RPMI8226 (cell line): ENCODE measurements around the gene PATE2.

Experiments used
- DNase-seq: peaks from one replicate; pipeline ENCODE4 v3.0.0-alpha.2; 2015

PATE2 gene

GRCh38 chr11:125778728-125779127 is at the start of gene PATE2:
Gene PATE2 (minus strand): TSS chr11:125778828. CDS start chr11:125778773, 55 bp downstream.
- no peak for DNase-seq

DNA sequence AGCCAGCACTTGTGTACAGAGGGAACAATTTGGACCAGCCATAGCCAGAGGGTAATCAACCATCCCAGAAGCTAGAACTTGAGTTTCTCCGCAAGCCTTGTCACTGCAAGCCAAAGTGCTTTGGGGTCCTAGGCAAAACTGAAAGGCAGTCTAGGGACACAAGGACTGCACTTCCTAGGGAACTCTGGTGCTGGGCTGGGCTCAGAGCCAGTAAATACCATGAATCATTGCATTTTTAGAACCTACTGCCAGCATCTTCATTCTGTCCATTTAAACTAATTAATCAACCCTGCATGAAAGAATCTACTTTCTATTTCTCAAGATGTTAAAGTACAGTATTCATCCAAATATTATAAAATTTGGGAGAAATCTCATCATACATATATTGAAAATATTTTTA is 29.3 kb upstream of the PATE2 start:
- no peak for DNase-seq

DNA sequence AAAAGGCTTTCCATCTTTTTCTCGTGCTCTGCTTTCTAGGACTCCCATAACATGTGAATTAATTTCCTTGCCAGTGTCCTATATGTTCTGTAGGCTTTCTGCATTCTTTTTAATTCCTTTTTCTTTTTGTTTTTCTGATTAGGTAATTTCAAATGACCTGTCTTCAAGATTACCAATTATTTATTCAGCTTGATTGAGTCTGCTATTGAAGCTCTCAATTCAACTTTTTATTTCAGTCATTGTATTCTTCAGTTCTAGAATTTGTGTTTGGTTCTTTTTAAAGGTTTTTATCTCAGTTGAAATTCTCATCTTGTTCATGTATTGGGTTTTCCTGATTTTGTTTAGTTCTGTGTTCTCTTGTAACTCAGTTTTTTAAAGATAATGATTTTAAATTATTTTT is 23.8 kb upstream of the PATE2 start:
- no peak for DNase-seq

- no peak for DNase-seq
Observed at GRCh38 chr11:125799808-125800207, 21.2 kb upstream of the PATE2 start.

- no peak for DNase-seq
Observed at GRCh38 chr11:125797641-125798040, 19.0 kb upstream of the PATE2 start.

- no peak for DNase-seq
Observed at GRCh38 chr11:125790825-125791224, 12.2 kb upstream of the PATE2 start.

DNA sequence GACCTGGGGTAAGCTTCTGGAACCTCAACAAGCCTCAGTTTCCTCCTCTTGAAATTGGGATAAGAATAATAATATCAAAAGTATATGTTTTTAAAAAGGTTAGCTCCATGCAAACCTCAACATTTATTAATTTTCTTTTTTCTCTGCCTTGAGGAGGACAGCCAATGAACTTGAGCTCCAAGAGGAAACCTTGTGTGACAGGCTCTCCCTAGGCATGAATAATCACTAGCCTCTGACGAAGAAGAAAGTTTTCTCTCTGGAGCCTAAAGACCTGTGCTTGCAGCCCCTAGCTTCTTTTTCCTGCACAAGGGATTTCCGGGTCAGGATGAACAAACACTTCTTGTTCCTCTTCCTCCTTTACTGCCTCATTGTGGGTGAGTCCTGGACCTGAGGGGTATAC is 9.2 kb upstream of the PATE2 start, which contains the start of gene PATE3:
Gene PATE3 (plus strand): TSS at position 301 of the 400 bp plus-strand sequence. CDS start 25 bp downstream, at position 326.
- no peak for DNase-seq

DNA sequence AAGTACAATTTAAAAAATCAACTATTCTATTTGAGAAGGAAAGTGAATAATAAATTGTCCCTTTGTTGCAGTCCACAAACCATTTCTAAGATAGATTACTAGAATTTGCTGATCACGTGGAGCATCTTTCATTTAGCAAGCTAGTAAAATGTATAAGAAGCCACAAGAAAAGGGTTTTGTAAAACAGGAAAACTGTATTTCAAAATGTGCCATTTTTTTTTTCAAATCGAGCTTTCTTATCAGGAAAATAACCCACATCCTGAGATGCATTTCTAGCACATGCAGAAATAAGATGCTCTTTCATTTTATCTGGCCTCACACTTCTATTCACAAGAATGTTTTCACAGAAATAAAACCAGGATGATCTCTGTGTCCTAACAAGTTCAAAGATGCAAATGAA is 6.0 kb upstream of the PATE2 start:
- no peak for DNase-seq

- no peak for DNase-seq
Observed at GRCh38 chr11:125777309-125777708, 1.3 kb downstream of the PATE2 start.

DNA sequence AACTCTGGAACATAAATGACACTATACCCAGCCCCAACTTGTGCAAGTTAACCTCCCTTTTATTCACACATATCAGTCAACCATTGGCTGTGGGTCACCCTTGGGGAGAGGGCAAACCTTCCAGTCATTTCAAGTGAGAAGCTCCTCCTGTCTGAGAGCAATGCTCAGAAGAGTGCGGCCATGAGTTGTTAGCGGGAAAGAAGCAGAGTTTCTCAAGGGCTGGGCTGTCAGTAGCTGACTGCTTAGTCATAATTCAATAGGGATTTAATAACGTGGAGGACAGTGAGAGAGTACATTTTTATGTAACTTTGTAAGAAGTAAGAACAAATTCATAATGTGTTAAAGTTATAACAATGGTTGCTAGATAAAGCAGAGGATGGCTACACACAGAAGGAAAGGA is 5.1 kb downstream of the PATE2 start:
- no peak for DNase-seq

GRCh38 chr11:125772834-125773505 is 5.7 kb downstream of the PATE2 start:
- no peak for DNase-seq

DNA sequence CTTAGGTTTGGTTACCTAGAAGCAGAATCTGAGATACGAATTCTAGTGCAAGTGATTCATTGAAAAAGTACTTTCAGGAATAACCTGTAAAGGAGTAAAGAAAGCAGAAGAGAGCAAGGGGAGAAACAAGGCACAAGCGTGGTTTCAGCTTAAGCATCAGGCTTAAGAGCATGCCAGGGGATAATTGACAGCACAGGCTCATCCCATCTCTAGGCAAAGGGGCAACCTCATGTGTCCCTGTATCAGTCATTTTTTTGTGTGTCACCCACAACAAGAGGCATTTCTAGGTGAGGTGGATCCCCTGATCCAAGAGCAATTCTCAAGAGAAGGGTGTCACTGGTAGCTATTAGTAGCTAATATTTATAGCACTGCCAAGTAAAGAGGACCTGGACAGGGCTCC is 8.0 kb downstream of the PATE2 start:
- no peak for DNase-seq

DNA sequence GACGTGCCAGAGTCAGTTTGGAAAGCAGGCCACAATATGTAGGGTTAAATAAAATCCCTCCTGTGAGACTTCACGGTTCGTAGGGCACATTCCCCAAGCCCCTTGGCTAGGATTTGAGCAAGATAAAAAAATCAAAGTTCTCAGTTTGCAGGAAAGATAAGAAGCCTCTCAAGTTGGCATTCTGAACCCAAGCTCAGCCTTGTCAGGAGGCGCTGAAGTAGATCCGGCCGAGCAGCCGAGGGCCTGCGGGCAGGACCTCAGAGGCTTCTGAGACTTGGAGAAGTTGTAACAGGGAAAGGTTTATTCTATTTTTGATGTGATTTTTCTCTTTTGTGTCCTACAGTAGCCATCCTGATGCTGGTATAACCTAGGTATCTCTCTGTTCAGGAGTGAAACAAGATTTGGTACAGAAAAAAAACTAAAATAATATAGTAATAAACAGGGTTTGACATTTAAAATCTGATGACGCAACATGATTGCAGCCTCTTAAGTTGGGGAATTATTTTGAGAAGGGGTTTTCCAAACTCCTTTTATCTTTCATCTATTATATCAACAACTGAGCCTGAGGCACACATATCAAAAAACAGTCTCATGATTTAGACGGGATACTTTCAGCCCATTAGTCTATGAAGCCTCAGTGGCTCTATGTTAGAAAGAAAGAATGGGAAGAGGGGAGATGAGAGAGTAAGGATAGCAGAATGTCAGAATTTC is 10.1 kb downstream of the PATE2 start:
- no peak for DNase-seq

DNA sequence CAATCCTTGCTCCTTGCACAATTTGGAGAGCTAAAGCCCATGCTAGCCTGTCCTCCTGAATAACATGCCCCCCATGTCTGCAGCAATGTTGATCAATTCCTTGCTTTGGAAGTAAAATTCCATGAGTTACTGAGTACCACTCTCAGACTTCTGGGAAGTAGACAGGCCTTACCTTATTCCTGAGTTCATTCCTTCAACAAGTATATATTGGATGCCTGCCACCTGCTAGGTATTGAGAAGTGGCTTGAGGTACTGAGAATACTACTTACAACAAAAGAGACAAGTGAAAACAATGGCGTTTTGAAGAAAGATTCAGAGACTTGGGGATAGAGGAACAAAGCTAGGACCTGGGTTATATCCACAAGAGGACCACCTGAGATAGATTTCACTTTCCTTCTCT is 12.4 kb downstream of the PATE2 start:
- no peak for DNase-seq

- no peak for DNase-seq
Observed at GRCh38 chr11:125763483-125763882, 15.1 kb downstream of the PATE2 start.

DNA sequence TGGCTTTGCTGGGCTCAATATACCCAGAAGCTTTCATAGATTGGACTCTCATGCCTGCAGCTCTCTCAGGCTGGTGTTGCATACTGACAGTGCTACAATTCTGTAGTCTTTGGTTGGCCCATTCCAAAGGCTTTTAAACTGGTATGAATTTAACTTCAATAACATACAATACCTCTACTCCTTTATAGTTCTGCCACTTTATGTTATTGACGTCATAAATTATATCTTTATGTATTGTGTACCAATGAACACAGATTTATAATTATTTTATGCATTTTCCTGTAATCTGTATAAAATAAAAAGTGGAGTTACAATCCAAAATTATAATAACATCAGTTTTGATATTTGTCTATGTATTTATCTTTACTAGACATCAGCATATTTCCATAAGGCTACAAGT is 16.2 kb downstream of the PATE2 start:
- no peak for DNase-seq

DNA sequence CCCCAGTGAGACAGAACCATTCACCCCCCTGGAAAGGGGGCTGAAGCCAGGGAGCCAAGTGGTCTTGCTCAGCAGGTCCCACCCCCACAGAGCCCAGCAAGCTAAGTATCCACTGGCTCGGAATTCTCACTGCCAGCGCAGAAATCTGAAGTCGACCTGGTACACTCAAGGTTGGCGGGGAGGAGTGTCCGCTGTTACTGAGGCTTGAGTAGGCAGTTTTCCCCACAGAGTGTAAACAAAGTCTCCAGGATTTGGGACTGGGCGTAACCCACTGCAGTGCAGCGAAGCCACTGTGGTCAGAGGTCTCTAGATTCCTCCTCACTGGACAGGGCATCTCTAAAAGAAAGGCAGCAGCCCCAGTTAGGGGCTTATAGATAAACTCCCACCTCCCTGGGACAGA is 22.6 kb downstream of the PATE2 start:
- DNase-seq: no peak

- DNase-seq: no peak
Observed at GRCh38 chr11:125750629-125751028, 28.0 kb downstream of the PATE2 start.

GRCh38 chr11:125745979-125746378 is 32.6 kb downstream of the PATE2 start, which contains the start of gene PATE1:
Gene PATE1 (plus strand): TSS chr11:125746279. CDS start chr11:125746305, 26 bp downstream.
- no peak for DNase-seq

- DNase-seq: no peak
Observed at GRCh38 chr11:125743681-125744080, 34.9 kb downstream of the PATE2 start.

- DNase-seq: no peak
Observed at GRCh38 chr11:125740617-125741016, 38.0 kb downstream of the PATE2 start.

DNA sequence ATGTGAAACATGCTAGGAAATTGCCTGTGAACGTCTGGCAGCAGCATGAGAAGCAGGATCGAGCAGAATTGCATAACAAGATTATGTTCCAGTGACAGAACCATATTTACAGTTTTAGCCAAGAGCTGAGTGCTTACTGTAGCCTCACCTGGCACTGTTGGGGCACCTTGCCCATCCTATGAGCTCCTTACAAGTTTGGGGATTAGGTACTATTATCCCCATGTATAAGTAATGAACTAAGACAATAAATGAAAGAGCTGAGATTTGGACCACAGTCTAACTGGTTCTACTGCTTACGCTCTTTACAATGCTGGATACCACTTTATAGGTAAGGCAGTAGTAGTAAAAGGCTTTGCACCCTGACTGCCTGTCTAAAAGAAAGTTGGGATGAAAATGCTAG is 49.7 kb downstream of the PATE2 start:
- DNase-seq: no peak
